ENCODE results near the gene TECR. TPM values are rescaled to one million over a fixed set of nuclear protein-coding genes. Genes with fewer than 3 reads are reported as not detected.

TECR gene
- total RNA-seq, 1 experiment from 2014 or later = 232 TPM

- no peak for TF ChIP-seq CTCF (IDR thresholded peaks at IDR 0.05 in 2 of 3, conservative IDR thresholded peaks at IDR 0.05 in 1 of 3; ENCODE audit: borderline replicate concordance in 1 of 3, insufficient read depth in 1 of 3, low read depth in 2 of 3, low read length in 2 of 3)
- no peak for TF ChIP-seq CBX3 (IDR thresholded peaks at IDR 0.05; ENCODE audit: low read depth)
- no peak for TF ChIP-seq REST (IDR thresholded peaks at IDR 0.05; ENCODE audit: low read depth)
- TF ChIP-seq ELF1 (IDR thresholded peaks at IDR 0.05; ENCODE audit: borderline replicate concordance, low read depth) = no peak
- no peak for TF ChIP-seq RAD21 (IDR thresholded peaks at IDR 0.05; ENCODE audit: low read depth)
- no peak for TF ChIP-seq POLR2AphosphoS5 (IDR thresholded peaks at IDR 0.05; ENCODE audit: low read depth, low read length)
- Histone ChIP-seq H3K79me2 (ENCODE audit: insufficient read depth, low read length) (peaks cover 12% of the 10 kb centered on the region), H3K9me2 (ENCODE audit: insufficient read depth) (no peaks in the 10 kb centered on the region), H3K9ac (ENCODE audit: low read length) (no peak overlapping the region; the same call in 1 of the 2 replicates), H3K27me3 (ENCODE audit: insufficient read depth, low read length) (no peaks in the 10 kb centered on the region), H3K4me3 (replicated peaks in 1 of 2; ENCODE audit: low read depth in 1 of 2, low read length in 2 of 2) (no peak overlapping the region), H3K9me3 (ENCODE audit: control insufficient read depth in 1 of 2, insufficient read depth in 1 of 2, low read depth in 1 of 2, low read length in 2 of 2) (no peaks in the 10 kb centered on the region), H3K4me1 (ENCODE audit: control insufficient read depth in 1 of 2, insufficient read depth in 2 of 2, low read length in 2 of 2) (peaks cover 30 to 61% of the 10 kb centered on the region in 2 experiments), H4K20me1 (ENCODE audit: insufficient read depth) (0 out of 2 replicates have a peak, but pooled peaks cover 3% of the 10 kb centered on the region), H3K27ac (ENCODE audit: low read depth, low read length) (no peak overlapping the region), H3K36me3 (ENCODE audit: control insufficient read depth in 1 of 2, insufficient read depth in 2 of 2, low read length in 2 of 2) (no peaks in the 10 kb centered on the region), H2AFZ (ENCODE audit: low read depth, low read length, poor library complexity, severe bottlenecking) (no peak overlapping the region), H3K4me2 (ENCODE audit: low read length) (no peak overlapping the region)
- ATAC-seq = no peak
- ChIA-PET CTCF (no interaction called here), POLR2A (interaction anchor here (1.1 to 1.3 kb wide), 2 partner anchors 8 to 12 kb away, joined by 3 to 5 read pairs; no protein-coding TSS in a partner anchor), RAD21 (ENCODE audit: low non-redundant PET in 1 of 2, low total read pairs in 2 of 2, uncharacterized antibody in 2 of 2, unreplicated experiment in 2 of 2) (no interaction called here)
- no TSS peak for BruUV-seq (replicated peaks)
- intact Hi-C loops (cut with micrococcal nuclease) = no loop called here
- DNase-seq (ENCODE audit: low read depth, low spot score) = no peak
Measured at GRCh38 chr19:14525729-14526128, 3.7 kb upstream of the TECR start.
